IMR-90 (cell line): ENCODE data around the gene ACAA2. TPM values are rescaled to one million over a fixed set of nuclear protein-coding genes. Genes with fewer than 3 reads are reported as not detected.

ENCODE experiments used
- ATAC-seq: fragments of 200-7000 bp; cut with Tn5 transposase; 2 replicates; pipeline ENCODE4 v1.9.1; 2020; ENCODE audit warnings: low read depth, mild to moderate bottlenecking, moderate library complexity
- BruUV-seq: library from RNA; stranded (reverse); fragments of 400-500 nt; replicated peaks from 2 replicates; lab custom pipeline; 2021; lab: Mats Ljungman, UMichigan
- CTCF ChIA-PET: fragments of 300-600 bp; formaldehyde crosslinking; extraction: SDS; loops from one replicate; lab custom pipeline; 2021; ENCODE audit warnings: antibody characterized with exemption; lab: Yijun Ruan, JAX
- POLR2A ChIA-PET: fragments of 300-600 bp; sonication (Branson Sonifier 250); formaldehyde crosslinking; loops from one replicate; lab custom pipeline; 2022; ENCODE audit warnings: antibody characterized with exemption; ENCODE audit not compliant: unreplicated experiment; lab: Charles Lee
- DNase-seq: peaks from one replicate; pipeline ENCODE4 v3.0.0; 2013
- H2AFZ ChIP-seq: replicated peaks from 2 replicates; pipeline ENCODE3; 2013; ENCODE audit warnings: low read length, mild to moderate bottlenecking; ENCODE audit not compliant: poor library complexity
- H2AK5ac ChIP-seq: 2 replicates; pipeline ENCODE4 v1.6.1; 2013; ENCODE audit warnings: low read depth, low read length, inconsistent platforms
- H2AK9ac ChIP-seq: replicated peaks from 2 replicates; pipeline ENCODE3; 2013; ENCODE audit warnings: mild to moderate bottlenecking, low read depth, low read length, moderate library complexity; ENCODE audit not compliant: poor library complexity
- H2BK120ac ChIP-seq: 2 replicates; pipeline ENCODE4 v1.6.1; 2013; ENCODE audit warnings: low read depth, low read length, inconsistent platforms
- H2BK15ac ChIP-seq: 3 replicates; pipeline ENCODE4 v1.6.1; 2013; ENCODE audit warnings: low read depth, low read length, inconsistent platforms
- H2BK20ac ChIP-seq: 2 replicates; pipeline ENCODE4 v1.6.1; 2013; ENCODE audit warnings: low read depth, mild to moderate bottlenecking, inconsistent platforms, low read length, moderate library complexity
- H2BK5ac ChIP-seq: 2 replicates; pipeline ENCODE4 v1.6.1; 2013; ENCODE audit warnings: mild to moderate bottlenecking, low read depth, low read length, inconsistent platforms; ENCODE audit not compliant: poor library complexity, severe bottlenecking
- H3K14ac ChIP-seq: replicated peaks from 2 replicates; pipeline ENCODE4 v1.6.1; 2013; ENCODE audit warnings: low read depth, low read length, inconsistent platforms
- H3K18ac ChIP-seq: 2 replicates; pipeline ENCODE4 v1.6.1; 2013; ENCODE audit warnings: low read depth, low read length, control low read depth
- H3K23ac ChIP-seq: 2 replicates; pipeline ENCODE4 v1.6.1; 2013; ENCODE audit warnings: low read depth, low read length, inconsistent platforms
- H3K27ac ChIP-seq: 2 replicates; pipeline ENCODE4 v1.5.1; 2013; ENCODE audit warnings: mild to moderate bottlenecking, control low read depth, low read length; ENCODE audit not compliant: insufficient read depth
- H3K27me3 ChIP-seq: 2 replicates; pipeline ENCODE4 v1.6.1; 2013; ENCODE audit warnings: low read length; ENCODE audit not compliant: control insufficient read depth, insufficient read depth
- H3K36me3 ChIP-seq: 2 replicates; pipeline ENCODE4 v1.6.1; 2013; ENCODE audit warnings: low read length, mixed read lengths; ENCODE audit not compliant: control insufficient read depth, insufficient read depth
- H3K4ac ChIP-seq: 2 replicates; pipeline ENCODE4 v1.6.1; 2013; ENCODE audit warnings: low read depth, low read length, inconsistent platforms
- H3K4me1 ChIP-seq: 2 replicates; pipeline ENCODE4 v1.6.1; 2013; ENCODE audit warnings: low read length, mixed read lengths; ENCODE audit not compliant: control insufficient read depth, insufficient read depth
- H3K4me2 ChIP-seq: 2 replicates; pipeline ENCODE4 v1.6.1; 2013; ENCODE audit warnings: low read depth, mild to moderate bottlenecking, control low read depth, low read length, moderate library complexity
- H3K4me3 ChIP-seq: 2 replicates; pipeline ENCODE4 v1.5.1; 2013; ENCODE audit warnings: low read depth, mild to moderate bottlenecking, control low read depth, low read length, moderate library complexity; ENCODE audit not compliant: insufficient read depth
- H3K56ac ChIP-seq: 2 replicates; pipeline ENCODE4 v1.6.1; 2013; ENCODE audit warnings: low read length, inconsistent platforms; ENCODE audit not compliant: insufficient read depth; ENCODE audit errors: extremely low read depth
- H3K79me1 ChIP-seq, 2 experiments: 2 replicates each; pipeline ENCODE4 v1.6.1; 2013; ENCODE audit warnings: low read length in 2 of 2, inconsistent platforms in 1 of 2, low read depth in 1 of 2
- H3K9ac ChIP-seq: 2 replicates; pipeline ENCODE4 v1.6.1; 2013; ENCODE audit warnings: low read depth, low read length, control low read depth
- H3K9me1 ChIP-seq: 2 replicates; pipeline ENCODE4 v1.6.1; 2013; ENCODE audit warnings: low read length, inconsistent platforms; ENCODE audit not compliant: insufficient read depth
- H3K9me3 ChIP-seq: 2 replicates; pipeline ENCODE4 v1.6.1; 2013; ENCODE audit warnings: low read length; ENCODE audit not compliant: control insufficient read depth, insufficient read depth
- H4K20me1 ChIP-seq: 2 replicates; pipeline ENCODE4 v1.6.1; 2013; ENCODE audit warnings: low read length, inconsistent platforms; ENCODE audit not compliant: insufficient read depth
- H4K5ac ChIP-seq: 2 replicates; pipeline ENCODE4 v1.6.1; 2013; ENCODE audit warnings: mild to moderate bottlenecking, low read depth, low read length, control low read depth
- H4K8ac ChIP-seq, 2 experiments: 2 replicates each; pipeline ENCODE4 v1.6.1; 2013; ENCODE audit warnings: low read depth in 2 of 2, low read length in 2 of 2, control low read depth in 1 of 2, inconsistent platforms in 1 of 2
- H4K91ac ChIP-seq: 2 replicates; pipeline ENCODE4 v1.6.1; 2013; ENCODE audit warnings: low read depth, low read length, inconsistent platforms; ENCODE audit not compliant: insufficient read depth
- BHLHE40 ChIP-seq: fragments of 150-350 bp; IDR thresholded peaks from 2 replicates; pipeline ENCODE4 v1.6.1; 2016; ENCODE audit warnings: mild to moderate bottlenecking, low read depth, low read length
- CEBPB ChIP-seq: IDR thresholded peaks from 2 replicates; pipeline ENCODE4 v1.6.1; 2012; ENCODE audit warnings: low read depth, low read length, improper control_type of control experiment
- CHD1 ChIP-seq: IDR thresholded peaks from 2 replicates; pipeline ENCODE4 v1.6.1; 2012; ENCODE audit warnings: low read depth, low read length, improper control_type of control experiment
- FOS ChIP-seq: fragments of 150-350 bp; IDR thresholded peaks from 2 replicates; pipeline ENCODE4 v1.6.1; 2016; ENCODE audit warnings: low read depth, low read length
- MAFK ChIP-seq: IDR thresholded peaks from 2 replicates; pipeline ENCODE4 v1.6.1; 2012; ENCODE audit warnings: low read depth, low read length, improper control_type of control experiment
- MAZ ChIP-seq: IDR thresholded peaks from 2 replicates; pipeline ENCODE4 v1.6.1; 2012; ENCODE audit warnings: low read depth, mild to moderate bottlenecking, low read length, improper control_type of control experiment, moderate library complexity, borderline replicate concordance
- MXI1 ChIP-seq: IDR thresholded peaks from 2 replicates; pipeline ENCODE4 v1.6.1; 2012; ENCODE audit warnings: low read depth, mild to moderate bottlenecking, low read length, moderate library complexity, borderline replicate concordance
- NFE2L2 ChIP-seq: fragments of 150-350 bp; IDR thresholded peaks from 2 replicates; pipeline ENCODE4 v1.6.1; 2016; ENCODE audit warnings: low read depth, mild to moderate bottlenecking, low read length
- POLR2A ChIP-seq: IDR thresholded peaks from 2 replicates; pipeline ENCODE4 v1.6.1; 2012; ENCODE audit warnings: mild to moderate bottlenecking, low read depth, low read length
- RAD21 ChIP-seq: IDR thresholded peaks from 2 replicates; pipeline ENCODE4 v1.6.1; 2012; ENCODE audit warnings: low read length, improper control_type of control experiment
- RCOR1 ChIP-seq: IDR thresholded peaks from 2 replicates; pipeline ENCODE4 v1.6.1; 2012; ENCODE audit warnings: mild to moderate bottlenecking, low read length, improper control_type of control experiment; ENCODE audit not compliant: insufficient replicate concordance
- RFX5 ChIP-seq: IDR thresholded peaks from 2 replicates; pipeline ENCODE4 v1.8.0; 2012; ENCODE audit warnings: low read depth, mild to moderate bottlenecking, low read length, moderate library complexity
- SMC3 ChIP-seq: fragments of 150-350 bp; IDR thresholded peaks from 2 replicates; pipeline ENCODE4 v1.6.1; 2016; ENCODE audit warnings: low read depth, mild to moderate bottlenecking, antibody characterized with exemption, low read length, moderate library complexity
- WGBS, 2 experiments: methylation state at CpG; one replicate each; pipeline versions ENCODE4 v1.1.5 to v1.1.7; 2013; ENCODE audit warnings: missing lambda C conversion rate in 2 of 2; ENCODE audit not compliant: insufficient read length in 1 of 2; ENCODE audit errors: extremely low coverage in 2 of 2; 5-methylcytosine and 5-hydroxymethylcytosine counted together
- dilution Hi-C: fragments of 300-500 bp; cut with HindIII; formaldehyde crosslinking; loops from one replicate; pipeline ENCODE4 v1.14.3; 2018; ENCODE audit warnings: low sequenced_read_pairs; ENCODE audit not compliant: unreplicated experiment
- in situ Hi-C: fragments of 300-500 bp; cut with MboI; formaldehyde crosslinking; loops from 3 replicates; pipeline ENCODE4 v1.14.3; 2019; ENCODE audit warnings: low sequenced_read_pairs, inconsistent platforms, mixed read lengths
- intact Hi-C: fragments of 100-400 bp; cut with micrococcal nuclease; formaldehyde crosslinking; loops from 2 replicates; pipeline ENCODE4 v1.10.0; 2022
- polyA plus RNA-seq, 3 experiments: library from polyadenylated mRNA; depleted of rRNA; stranded (reverse); fragments of >200 nt; gene quantifications; 2 replicates each; pipeline ENCODE4 v1.2.3, GENCODE V29; 2012; ENCODE audit warnings: low replicate concordance in 1 of 3
- total RNA-seq: library from RNA; depleted of rRNA; stranded (reverse); fragments of >200 nt; gene quantifications from 2 replicates; pipeline ENCODE4 v1.2.3, GENCODE V29; 2012
- TF ChIP-seq, protein P1 (sequence below): conservative IDR thresholded peaks from 2 replicates; pipeline ENCODE4 v1.5.1; 2012; ENCODE audit warnings: mild to moderate bottlenecking, low read depth, low read length, improper control_type of control experiment
- TF ChIP-seq, protein P2 (sequence below): fragments of 150-350 bp; IDR thresholded peaks from 2 replicates; pipeline ENCODE4 v1.6.1; 2017; ENCODE audit warnings: mild to moderate bottlenecking, antibody characterized with exemption, low read length, low read depth
- TF ChIP-seq, protein P3 (sequence below): fragments of 150-350 bp; IDR thresholded peaks from 2 replicates; pipeline ENCODE4 v1.6.1; 2016; ENCODE audit warnings: low read depth, mild to moderate bottlenecking, low read length, moderate library complexity, borderline replicate concordance

ACAA2 gene
- total and polyA plus RNA-seq, 2 of the 4 experiments (the other 2 are of a cell fraction): 24.4 to 61.5 TPM

- H3K9ac ChIP-seq: no peak overlapping the region
- no peaks in the 10 kb centered on the region; the same call in 1 of the 2 replicates for H3K27me3 ChIP-seq
- H3K4me2 ChIP-seq: no peak overlapping the region
- H2BK5ac ChIP-seq: no peak overlapping the region
- H2AK9ac ChIP-seq: no peak overlapping the region
- H4K5ac ChIP-seq: no peak overlapping the region
- no peaks in the 10 kb centered on the region for H3K9me3 ChIP-seq
- peaks cover 11% of the 10 kb centered on the region; the same call in 1 of the 2 replicates for H3K9me1 ChIP-seq
- H2AK5ac ChIP-seq: peak overlapping the region; percentile 87; the same call in 1 of the 2 replicates
- no peak for DNase-seq
- no peaks in the 10 kb centered on the region for H3K79me1 ChIP-seq
- H3K18ac ChIP-seq: no peak overlapping the region
- 82% methylated on average over 3 of the region's 8 CpGs; no CpG with 5 or more reads in 1 of the 2 experiments for WGBS, 2 experiments
- H3K4me3 ChIP-seq: no peak overlapping the region
- no peak overlapping the region for H2BK20ac ChIP-seq
- H3K23ac ChIP-seq: no peak overlapping the region
- no peaks in the 10 kb centered on the region for H4K20me1 ChIP-seq
- no peak overlapping the region for H2BK15ac ChIP-seq
- ATAC-seq: no peak
- H2BK120ac ChIP-seq: no peak overlapping the region
- in situ Hi-C loops (loop anchor here (10.0 kb wide), 1 partner anchor 353 kb away; the partner anchor contains the start of gene RPL17), intact Hi-C loops (no loop called here), dilution Hi-C loops (no loop called here)
- H3K36me3 ChIP-seq: no peaks in the 10 kb centered on the region
- H3K56ac ChIP-seq: no peak overlapping the region
- H3K14ac ChIP-seq: no peak overlapping the region
- BruUV-seq: no TSS peak
- H3K4me1 ChIP-seq: peaks cover 7% of the 10 kb centered on the region
- ChIA-PET CTCF (interaction anchor here (0.5 kb wide), 1 partner anchor 278 kb away, joined by 5 read pairs; no protein-coding TSS in a partner anchor), POLR2A (no interaction called here)
- no peak overlapping the region for H4K8ac ChIP-seq
- no peak for TF ChIP-seq MAZ
- TF ChIP-seq RAD21: no peak
- TF ChIP-seq, protein P1, sequence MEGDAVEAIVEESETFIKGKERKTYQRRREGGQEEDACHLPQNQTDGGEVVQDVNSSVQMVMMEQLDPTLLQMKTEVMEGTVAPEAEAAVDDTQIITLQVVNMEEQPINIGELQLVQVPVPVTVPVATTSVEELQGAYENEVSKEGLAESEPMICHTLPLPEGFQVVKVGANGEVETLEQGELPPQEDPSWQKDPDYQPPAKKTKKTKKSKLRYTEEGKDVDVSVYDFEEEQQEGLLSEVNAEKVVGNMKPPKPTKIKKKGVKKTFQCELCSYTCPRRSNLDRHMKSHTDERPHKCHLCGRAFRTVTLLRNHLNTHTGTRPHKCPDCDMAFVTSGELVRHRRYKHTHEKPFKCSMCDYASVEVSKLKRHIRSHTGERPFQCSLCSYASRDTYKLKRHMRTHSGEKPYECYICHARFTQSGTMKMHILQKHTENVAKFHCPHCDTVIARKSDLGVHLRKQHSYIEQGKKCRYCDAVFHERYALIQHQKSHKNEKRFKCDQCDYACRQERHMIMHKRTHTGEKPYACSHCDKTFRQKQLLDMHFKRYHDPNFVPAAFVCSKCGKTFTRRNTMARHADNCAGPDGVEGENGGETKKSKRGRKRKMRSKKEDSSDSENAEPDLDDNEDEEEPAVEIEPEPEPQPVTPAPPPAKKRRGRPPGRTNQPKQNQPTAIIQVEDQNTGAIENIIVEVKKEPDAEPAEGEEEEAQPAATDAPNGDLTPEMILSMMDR: no peak
- TF ChIP-seq RCOR1: no peak
- TF ChIP-seq, protein P2, sequence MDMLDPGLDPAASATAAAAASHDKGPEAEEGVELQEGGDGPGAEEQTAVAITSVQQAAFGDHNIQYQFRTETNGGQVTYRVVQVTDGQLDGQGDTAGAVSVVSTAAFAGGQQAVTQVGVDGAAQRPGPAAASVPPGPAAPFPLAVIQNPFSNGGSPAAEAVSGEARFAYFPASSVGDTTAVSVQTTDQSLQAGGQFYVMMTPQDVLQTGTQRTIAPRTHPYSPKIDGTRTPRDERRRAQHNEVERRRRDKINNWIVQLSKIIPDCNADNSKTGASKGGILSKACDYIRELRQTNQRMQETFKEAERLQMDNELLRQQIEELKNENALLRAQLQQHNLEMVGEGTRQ: no peak
- no peak for TF ChIP-seq CEBPB
- TF ChIP-seq SMC3: no peak
- no peak for TF ChIP-seq NFE2L2
- TF ChIP-seq, protein P3, sequence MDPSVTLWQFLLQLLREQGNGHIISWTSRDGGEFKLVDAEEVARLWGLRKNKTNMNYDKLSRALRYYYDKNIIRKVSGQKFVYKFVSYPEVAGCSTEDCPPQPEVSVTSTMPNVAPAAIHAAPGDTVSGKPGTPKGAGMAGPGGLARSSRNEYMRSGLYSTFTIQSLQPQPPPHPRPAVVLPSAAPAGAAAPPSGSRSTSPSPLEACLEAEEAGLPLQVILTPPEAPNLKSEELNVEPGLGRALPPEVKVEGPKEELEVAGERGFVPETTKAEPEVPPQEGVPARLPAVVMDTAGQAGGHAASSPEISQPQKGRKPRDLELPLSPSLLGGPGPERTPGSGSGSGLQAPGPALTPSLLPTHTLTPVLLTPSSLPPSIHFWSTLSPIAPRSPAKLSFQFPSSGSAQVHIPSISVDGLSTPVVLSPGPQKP: no peak
- no peak for TF ChIP-seq BHLHE40
- TF ChIP-seq MAFK: no peak
- TF ChIP-seq RFX5: no peak
- TF ChIP-seq CHD1: no peak
- TF ChIP-seq MXI1: no peak
- no peak for TF ChIP-seq POLR2A
- no peak for TF ChIP-seq FOS
- H3K27ac ChIP-seq: no peak overlapping the region
- no peak overlapping the region for H2AFZ ChIP-seq
- H4K91ac ChIP-seq: 0 out of 2 replicates have a peak overlapping the region, but pooled peaks have one; percentile 21
- H3K4ac ChIP-seq: no peak overlapping the region
Measured at GRCh38 chr18:49847524-49847923, 34.2 kb upstream of the ACAA2 start.
